Skeletal muscle cell (primary cell): Measurements from ENCODE around the gene PRR19.
"Not testable (repeated sequence)": the region's sequence is repeated elsewhere in the genome, so short reads cannot be mapped to it uniquely, and the experiment has no call there.

Source experiments
- DNase-seq: peaks from one replicate; pipeline ENCODE4 v3.0.0-alpha.2; 2010; ENCODE audit warnings: low read depth
- H3K4me3 ChIP-seq: 2 replicates; pipeline ENCODE4 v1.5.1; 2011; ENCODE audit warnings: low read depth, mild to moderate bottlenecking, control low read depth, low read length, moderate library complexity

The PRR19 gene

DNA sequence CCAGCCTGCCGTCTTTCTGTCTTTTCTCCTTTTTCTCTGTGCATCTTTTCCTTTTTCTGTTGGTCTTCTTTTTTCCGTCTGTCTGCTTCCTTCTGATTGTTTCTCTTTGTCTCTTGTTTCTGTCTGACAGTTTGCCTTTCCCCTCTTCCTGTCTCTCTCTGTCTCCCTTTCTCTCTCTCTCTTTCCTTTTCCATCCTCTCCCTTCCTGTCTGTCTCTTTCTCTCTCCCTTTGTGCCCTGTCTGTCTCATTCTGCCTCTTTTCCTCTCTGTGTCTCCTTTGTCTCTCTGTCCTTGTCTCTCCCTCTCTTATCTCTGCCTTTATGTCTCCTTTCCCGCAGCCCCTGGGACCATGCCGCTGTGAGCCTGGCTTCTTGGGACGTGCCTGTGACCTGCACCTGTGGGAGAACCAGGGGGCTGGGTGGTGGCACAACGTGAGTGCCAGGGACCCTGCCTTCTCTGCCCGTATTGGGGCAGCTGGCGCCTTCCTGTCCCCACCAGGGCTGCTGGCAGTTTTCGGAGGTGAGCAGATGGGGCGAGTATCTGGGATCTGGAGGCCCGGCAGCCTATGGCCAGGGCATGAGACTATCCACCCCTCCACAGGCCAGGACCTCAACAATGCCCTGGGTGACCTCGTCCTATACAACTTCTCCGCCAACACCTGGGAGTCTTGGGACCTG lies 32.9 kb downstream of the PRR19 start:
- H3K4me3 ChIP-seq = no peak overlapping the region
- no peak for DNase-seq

DNA sequence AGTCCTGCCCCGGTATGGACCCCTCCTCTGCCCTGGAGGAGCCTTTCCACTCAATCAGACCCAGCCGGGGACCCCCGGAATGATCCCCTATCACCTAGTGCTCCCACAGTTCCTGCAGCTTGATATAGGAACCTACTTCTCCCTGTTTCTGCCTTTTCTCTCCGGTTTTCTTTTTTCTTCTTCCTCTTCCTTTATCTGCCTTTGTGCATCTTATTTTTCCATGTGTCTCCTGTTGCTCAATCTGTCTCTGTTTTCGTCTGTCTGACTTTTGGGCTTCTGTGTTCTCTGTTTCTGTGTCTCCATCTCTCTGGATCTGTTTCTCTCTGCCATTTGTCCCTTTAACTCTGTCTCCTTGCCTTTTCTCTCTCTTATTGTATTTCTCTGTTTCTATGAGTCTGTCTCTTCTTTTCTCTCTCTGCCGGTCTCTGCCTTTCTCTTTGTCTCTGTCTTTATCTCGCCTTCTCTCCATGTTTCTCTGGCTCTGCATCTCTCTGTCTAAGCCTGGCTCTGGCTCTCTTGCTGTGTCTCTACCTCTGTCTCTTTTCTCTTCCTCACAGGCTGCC lies 33.5 kb downstream of the PRR19 start:
- no peak for DNase-seq
- no peak overlapping the region for H3K4me3 ChIP-seq

DNA sequence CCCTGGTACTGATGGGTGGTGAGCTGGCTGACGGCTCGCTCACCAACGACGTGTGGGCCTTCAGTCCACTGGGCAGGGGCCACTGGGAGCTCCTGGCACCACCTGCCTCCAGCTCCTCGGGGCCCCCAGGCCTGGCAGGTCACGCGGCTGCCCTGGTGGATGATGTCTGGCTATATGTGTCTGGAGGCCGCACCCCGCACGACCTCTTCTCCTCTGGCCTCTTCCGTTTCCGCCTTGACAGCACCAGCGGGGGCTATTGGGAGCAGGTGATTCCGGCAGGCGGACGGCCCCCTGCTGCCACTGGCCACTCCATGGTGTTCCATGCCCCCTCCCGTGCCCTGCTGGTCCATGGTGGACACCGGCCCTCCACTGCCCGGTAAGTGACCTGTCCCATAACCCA lies 34.0 kb downstream of the PRR19 start:
- no peak for DNase-seq
- H3K4me3 ChIP-seq = no peak overlapping the region

DNA sequence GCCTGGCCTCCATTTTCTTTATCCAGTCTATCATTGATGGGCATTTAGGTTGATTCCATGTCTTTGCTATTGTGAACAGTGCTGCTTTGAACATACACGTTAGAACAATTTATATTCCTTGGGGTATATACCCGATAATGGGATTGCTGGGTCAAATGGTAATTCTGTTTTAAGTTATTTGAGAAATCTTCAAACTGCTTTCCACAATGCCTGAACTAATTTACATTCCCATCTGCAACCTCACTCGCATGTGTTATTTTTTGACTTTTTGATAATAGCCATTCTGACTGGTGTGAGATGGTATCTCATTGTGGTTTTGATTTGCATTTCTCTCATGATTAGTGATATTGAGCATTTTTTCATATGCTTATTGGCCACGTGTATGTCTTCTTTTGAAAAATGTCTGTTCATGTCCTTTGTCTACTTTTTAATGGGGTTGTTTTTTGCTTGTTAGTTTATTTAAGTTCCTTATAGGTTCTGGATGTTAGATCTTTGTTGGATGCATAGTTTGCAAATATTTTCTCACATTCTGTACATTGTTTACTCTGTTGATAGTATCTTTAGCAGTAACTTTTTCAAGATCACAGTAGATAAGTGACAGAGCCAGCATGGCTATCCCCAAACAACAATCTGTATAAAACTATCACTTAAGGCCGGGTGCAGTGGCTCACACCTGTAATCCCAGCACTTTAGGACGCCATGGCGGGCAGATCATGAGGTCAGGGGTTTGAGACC lies 37.4 kb downstream of the PRR19 start:
- DNase-seq, H3K4me3 ChIP-seq: not testable (repeated sequence)

DNA sequence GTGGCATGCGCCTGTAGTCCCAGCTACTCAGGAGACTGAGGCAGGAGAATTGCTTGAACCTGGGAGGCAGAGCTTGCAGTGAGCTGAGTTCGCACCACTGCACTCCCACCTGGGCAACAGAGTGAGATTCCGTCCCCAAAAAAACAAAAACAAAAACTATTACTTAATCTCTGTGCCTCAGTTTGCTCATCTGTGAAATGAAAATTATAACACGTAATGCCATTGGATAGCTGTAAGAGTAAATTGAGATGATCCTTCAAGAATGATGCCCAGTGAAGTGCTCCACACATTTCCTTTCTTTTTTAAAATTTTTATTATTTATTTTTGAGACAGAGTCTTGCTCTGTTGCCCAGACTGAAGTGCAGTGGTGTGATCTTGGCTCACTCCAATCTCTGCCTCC lies 38.0 kb downstream of the PRR19 start:
- not testable (repeated sequence) for DNase-seq, H3K4me3 ChIP-seq

DNA sequence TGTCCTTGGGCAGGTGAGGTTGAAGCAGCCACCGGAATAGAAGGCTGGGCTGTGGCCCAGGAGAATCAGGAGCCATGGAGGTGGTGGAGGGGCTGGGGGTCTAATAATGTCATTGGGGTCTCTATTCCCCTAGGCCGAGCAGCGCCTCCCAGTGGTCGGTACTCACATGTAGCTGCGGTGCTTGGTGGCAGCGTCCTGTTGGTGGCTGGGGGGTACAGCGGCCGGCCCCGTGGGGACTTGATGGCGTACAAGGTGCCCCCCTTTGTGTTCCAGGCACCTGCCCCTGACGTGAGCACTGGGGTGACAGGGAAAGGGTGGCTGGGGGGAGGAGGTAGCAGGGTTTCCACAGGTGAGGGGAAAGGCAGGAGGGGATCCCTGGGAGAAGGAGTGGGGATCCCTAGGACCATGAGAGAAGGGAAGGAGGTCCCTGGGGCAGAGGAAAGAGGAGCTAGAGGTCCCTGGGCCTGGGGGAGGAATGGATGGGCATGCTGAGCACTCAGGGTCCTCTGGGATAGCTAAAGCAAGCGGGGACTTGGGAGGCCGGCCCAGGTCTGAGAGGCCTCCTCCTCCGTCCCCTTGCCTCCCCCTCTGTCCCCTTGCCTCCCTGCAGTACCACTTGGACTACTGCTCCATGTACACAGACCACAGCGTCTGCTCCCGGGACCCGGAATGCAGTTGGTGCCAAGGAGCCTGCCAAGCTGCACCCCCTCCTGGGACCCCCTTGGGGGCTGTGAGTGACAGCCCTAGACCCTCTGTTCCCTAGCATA lies 41.6 kb downstream of the PRR19 start:
- DNase-seq = no peak
- H3K4me3 ChIP-seq = no peak overlapping the region

DNA sequence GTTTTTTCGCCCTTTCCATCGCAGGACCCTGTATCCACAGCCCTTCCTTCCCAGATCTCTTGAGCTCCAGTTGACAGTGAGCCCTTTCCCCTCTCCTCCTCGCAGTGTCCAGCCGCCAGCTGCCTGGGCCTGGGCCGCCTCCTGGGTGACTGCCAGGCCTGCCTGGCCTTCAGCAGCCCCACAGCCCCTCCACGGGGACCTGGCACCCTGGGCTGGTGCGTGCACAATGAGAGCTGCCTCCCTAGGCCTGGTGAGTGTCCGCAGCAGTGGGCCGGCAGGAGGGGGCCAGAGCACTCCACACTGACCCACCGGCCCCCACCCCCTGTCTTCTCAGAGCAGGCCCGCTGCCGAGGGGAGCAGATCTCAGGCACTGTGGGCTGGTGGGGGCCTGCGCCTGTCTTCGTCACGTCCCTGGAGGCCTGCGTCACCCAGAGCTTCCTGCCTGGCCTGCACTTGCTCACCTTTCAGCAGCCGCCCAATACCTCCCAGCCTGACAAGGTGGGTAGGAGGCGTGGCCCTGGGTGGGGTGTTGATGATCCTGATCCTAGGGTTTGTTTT lies 42.5 kb downstream of the PRR19 start:
- DNase-seq = no peak
- H3K4me3 ChIP-seq = no peak overlapping the region

DNA sequence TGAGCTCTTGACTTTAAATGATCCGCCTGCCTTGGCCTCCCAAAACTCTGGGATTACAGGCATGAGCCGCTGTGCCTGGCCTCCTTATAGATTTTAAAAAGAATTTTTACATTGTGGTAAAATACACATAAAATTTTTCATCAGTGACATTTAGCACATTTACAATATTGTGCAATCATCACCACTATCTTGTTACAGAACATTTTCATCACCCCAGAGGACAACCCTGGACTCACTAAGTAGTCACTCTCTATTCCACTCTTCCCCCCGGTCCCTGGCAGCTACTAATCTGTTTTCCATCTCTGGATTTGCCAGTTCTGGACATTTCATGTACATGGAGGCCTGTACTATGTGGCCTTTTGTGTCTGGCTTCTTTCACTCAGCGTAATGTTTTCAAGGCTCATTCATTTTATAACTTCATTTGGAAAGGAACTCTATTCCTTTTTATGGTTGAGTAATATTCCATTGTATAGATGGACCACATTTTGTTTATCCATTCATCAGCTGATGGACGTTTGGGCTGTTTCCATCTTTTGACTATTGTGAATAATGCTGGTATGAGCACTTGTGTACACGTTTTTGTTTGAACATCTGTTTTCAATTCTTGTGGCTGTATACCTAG lies 43.4 kb downstream of the PRR19 start:
- peak; percentile 43 for DNase-seq
- H3K4me3 ChIP-seq = no peak overlapping the region

DNA sequence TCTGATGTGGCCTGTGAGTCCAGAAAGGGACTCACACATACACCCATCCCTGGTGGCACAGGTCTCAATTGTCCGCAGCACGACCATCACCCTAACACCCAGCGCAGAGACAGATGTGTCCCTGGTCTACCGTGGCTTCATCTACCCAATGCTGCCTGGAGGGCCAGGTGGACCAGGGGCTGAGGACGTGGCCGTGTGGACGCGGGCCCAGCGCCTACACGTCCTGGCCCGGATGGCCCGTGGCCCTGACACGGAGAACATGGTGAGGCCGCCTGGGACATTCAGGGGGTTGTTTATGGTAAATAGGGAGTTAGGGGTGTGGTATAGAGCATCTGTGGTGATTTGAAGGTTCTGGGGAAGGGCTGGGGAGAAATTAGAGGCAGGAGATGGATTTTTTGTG lies 46.3 kb downstream of the PRR19 start:
- DNase-seq = no peak
- no peak overlapping the region for H3K4me3 ChIP-seq

DNA sequence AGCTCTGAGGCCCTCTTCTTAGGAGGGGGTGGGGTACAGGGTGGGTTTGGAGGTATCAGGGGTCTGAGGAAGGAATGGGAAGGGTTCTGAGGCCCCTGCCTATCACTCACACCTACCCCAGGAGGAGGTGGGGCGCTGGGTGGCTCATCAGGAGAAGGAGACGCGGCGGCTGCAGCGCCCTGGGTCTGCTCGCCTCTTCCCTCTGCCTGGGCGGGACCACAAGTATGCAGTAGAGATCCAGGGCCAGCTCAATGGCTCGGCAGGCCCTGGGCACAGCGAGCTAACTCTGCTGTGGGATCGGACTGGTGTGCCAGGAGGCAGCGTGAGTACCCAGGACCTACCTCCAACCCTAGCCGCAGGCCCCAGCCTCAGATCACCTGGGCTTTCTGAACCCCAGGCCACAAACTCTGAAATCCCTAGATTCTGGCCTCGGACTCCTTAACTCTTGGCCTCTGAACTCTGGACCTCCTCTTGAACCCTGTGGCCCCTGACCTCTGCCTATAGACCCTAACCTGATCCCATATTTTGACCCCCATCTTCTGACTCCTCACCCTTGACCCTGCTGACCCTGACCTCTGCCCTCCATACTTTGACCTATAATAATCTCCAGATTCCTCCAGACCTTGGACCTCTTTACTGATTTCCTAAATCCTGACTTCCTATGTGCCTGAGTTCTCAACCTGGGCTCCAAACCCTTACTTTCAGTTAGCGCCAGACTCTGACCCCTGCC lies 47.6 kb downstream of the PRR19 start:
- DNase-seq = no peak

DNA sequence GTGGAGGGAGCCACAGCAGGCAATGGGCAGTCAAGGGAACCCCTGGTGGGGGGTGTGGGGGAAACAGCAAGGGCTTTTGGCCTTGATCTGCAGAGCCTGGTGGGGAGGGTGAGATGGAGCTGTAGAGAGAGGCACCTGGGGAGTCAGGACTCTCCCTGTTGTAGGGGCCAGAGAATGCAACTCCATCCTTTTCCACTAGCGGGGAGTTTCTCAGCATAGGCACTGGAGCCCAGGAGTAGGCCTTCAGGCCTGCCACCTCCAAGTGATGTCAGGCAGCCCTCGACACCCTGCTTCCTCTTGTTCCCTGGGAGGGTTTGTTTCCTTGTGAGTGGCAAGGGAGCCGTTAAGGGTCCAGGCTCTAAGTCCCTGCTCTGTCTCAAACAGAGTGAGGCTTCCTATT lies 48.5 kb downstream of the PRR19 start:
- H3K4me3 ChIP-seq = no peak overlapping the region
- no peak for DNase-seq

More for the DNA sequence above, 47.6 kb downstream of the PRR19 start:
- no peak overlapping the region for H3K4me3 ChIP-seq

DNA sequence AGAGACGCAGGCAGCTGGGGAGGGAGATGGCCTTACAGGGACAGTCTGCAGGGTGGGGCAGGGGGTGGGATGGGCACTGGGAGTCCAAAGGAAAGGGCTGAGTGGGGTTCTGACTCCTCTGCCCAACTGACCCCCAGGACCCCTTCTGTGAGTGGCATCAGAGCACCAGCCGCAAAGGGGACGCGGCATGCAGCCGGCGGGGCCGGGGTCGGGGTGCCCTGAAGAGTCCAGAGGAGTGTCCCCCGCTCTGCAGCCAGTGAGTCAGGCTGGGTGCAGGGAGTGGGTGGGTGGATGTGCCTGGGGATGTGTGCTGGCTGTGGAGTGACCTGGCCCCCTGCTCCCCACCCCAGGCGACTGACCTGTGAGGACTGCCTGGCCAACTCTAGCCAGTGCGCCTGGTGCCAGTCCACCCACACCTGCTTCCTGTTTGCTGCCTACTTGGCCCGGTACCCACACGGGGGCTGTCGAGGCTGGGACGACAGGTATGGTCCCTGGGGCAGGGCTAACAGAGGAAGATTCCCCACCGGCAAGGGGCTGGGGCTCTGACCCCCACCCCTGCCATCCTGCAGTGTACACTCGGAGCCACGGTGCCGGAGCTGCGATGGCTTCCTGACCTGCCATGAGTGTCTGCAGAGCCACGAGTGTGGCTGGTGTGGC lies 49.3 kb downstream of the PRR19 start:
- no peak overlapping the region for H3K4me3 ChIP-seq
- no peak for DNase-seq

DNA sequence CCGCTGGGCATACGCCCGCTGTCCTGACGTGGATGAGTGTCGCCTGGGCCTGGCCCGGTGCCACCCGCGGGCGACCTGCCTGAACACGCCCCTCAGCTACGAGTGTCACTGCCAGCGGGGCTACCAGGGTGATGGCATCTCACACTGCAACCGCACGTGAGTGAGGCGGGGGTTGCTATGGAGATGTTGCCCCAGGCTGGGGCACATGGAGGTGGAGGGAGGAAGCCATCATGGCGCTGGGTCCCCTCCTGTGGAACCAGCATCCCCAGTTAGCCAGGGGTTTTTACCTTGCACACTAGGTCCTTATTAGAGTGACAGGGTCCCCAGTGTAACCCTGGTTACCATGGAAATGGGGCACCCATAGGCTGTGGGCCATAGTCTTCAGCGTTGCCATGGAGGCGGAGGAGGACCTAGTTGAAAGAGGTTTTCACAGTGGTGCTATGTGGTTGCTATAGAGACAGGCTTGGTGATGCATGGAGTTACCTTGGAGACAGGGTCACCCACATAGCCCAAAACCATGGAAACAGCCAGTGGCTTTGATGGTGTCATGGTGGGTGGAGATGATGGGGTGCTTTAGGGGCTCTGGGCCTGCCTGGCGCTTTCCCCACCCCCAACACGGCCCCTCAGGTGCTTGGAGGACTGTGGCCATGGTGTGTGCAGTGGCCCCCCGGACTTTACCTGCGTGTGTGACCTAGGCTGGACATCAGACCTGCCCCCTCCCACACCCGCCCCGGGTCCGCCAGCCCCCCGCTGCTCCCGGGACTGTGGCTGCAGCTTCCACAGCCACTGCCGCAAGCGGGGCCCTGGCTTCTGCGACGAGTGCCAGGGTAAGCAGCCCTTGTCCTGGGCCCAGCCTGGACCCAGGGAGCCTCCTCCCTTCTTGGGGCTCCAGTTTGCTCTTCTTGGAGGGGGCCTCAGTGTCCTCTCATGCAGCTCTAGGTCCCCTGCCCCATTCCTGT lies 50.6 kb downstream of the PRR19 start:
- no peak for DNase-seq
- no peak overlapping the region for H3K4me3 ChIP-seq

DNA sequence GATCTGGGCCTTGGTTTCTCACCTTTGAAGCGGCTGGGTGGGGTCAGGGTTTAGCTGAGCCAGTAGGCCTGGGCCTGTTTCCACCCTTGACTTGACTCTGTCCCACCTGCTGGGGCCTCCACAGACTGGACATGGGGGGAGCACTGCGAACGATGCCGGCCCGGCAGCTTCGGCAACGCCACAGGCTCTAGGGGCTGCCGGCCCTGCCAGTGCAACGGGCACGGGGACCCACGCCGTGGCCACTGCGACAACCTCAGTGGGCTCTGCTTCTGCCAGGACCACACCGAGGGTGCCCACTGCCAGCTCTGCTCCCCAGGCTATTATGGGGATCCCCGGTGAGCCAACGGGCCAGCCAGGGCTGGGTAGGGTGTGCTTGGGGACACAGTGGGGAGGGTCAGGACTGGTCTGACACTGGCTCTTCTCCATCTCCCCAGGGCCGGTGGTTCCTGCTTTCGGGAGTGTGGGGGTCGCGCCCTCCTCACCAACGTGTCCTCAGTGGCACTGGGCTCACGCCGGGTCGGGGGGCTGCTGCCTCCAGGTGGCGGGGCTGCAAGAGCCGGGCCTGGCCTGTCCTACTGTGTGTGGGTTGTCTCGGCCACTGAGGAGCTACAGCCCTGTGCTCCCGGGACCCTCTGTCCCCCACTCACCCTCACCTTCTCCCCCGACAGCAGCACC lies 51.5 kb downstream of the PRR19 start:
- no peak overlapping the region for H3K4me3 ChIP-seq

DNA sequence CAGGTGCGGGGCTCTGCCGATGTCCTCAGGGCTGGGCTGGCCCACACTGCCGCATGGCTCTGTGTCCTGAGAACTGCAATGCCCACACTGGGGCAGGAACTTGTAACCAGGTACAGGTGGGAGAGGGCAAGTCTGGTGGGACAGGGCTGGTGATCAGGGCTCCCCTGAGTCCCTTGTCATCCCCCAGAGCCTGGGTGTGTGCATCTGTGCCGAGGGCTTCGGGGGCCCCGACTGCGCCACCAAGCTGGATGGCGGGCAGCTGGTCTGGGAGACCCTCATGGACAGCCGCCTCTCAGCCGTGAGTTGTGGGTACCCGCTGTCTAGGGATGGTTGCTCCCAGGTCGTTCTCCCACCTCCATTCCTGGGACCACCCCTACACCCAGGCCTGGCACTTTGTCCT lies 54.0 kb downstream of the PRR19 start:
- no peak for DNase-seq
- H3K4me3 ChIP-seq = no peak overlapping the region

More for the DNA sequence above, 51.5 kb downstream of the PRR19 start:
- DNase-seq = no peak

DNA sequence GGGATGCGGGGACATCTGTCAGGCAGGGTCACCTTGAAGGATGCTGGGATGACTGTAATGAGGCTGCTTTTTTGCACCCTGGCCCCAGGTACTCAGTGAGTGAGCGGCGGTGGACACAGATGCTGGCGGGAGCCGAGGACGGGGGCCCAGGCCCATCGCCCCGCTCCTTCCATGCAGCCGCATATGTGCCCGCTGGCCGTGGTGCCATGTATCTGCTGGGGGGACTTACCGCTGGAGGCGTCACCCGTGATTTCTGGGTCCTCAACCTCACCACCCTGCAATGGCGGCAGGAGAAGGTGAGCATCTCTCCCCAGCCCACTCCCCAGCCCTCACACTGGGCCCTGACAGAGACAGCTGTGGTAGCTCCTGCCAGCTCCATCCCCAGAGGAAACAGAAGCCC lies 54.8 kb downstream of the PRR19 start:
- H3K4me3 ChIP-seq = no peak overlapping the region
- no peak for DNase-seq

DNA sequence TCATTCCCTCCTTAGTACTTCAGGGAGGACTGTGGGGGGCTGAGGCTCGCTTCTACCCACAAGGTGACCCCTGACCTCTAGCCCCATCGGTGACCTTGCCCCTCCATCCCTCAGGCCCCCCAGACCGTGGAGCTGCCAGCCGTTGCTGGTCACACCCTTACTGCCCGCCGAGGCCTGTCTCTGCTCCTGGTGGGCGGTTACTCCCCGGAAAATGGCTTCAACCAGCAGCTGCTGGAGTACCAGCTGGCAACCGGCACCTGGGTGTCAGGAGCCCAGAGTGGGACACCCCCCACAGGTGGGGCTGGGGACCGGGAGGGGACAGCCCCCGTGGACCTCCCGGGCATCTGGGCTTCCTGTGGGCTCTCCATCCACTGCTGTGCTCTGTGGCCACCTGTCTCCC lies 55.4 kb downstream of the PRR19 start:
- H3K4me3 ChIP-seq = no peak overlapping the region
- no peak for DNase-seq
